Cerebellar nuclear complex (tissue), 1 donor: ENCODE results near the gene DHX9.

Experiments used
- DNase-seq, 2 experiments: peaks; one replicate each; lab custom pipeline; 2025; lab: John Stamatoyannopoulos, UW

The DHX9 gene

GRCh38 chr1:182839209-182840066 lies at the start of gene DHX9:
Gene DHX9, plus strand, starts transcription at chr1:182839347. Its CDS starts 3,220 bp downstream, at chr1:182842567.
- DNase-seq: peak; percentile 10 to 86

DNA sequence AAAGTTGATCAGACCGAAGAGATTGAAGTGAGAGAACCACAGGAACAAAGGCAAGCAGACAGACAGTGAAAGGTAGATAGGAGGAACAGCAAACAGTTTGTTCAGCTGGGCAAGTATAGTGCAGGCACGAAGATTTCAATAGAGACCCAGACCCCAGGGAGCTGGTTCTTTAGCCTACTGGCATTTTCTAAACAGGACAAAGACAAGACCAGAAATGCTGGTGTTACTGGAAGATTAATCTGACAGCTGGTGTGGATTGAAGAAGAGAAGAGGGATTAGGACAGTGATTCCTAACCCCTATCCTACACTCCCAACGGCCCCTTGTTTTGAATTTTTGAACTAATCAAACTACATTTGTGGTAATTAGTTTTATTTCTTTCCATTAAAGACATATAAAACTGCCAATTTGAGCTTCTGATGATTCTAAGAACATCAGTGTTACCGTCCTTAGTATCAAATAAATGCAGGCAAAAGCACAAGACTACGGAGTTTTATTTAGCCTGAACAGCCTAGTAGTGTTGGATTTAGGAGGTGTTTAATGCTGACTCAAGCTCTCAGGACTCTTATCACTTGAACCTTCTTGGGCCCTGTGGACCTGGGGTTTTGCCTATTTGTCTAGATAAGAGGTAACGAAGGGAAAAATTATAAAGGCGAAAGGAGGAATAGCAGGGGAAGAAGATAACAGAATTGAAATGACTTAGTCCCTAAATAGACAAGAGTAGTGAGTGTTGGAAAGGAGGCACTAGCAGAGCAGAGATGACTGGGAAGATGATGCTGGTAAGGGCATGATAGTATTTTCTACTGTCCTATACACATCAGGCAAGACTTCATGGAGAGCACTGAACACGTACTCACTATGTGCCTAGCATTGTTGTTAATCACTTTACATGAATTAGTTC lies 47.6 kb upstream of the DHX9 start:
- DNase-seq: no peak

DNA sequence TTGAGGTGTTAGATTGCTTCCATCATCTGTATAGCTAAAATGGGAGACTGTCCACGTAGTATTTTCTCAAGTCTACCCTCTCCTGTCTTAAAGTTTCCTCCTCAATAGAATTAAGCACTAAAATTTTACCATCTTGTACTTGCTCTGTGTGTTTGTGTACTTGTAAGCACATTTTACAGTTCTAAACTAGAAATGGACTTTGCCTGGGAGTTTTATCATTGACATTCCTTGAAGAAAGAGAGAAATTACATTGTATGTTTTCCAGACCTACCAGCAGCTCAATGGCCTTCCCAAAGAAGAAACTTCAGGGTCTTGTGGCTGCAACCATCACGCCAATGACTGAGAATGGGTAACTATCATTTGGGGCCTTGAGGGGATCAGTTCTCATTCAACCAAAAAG lies 45.1 kb upstream of the DHX9 start:
- no peak for DNase-seq

DNA sequence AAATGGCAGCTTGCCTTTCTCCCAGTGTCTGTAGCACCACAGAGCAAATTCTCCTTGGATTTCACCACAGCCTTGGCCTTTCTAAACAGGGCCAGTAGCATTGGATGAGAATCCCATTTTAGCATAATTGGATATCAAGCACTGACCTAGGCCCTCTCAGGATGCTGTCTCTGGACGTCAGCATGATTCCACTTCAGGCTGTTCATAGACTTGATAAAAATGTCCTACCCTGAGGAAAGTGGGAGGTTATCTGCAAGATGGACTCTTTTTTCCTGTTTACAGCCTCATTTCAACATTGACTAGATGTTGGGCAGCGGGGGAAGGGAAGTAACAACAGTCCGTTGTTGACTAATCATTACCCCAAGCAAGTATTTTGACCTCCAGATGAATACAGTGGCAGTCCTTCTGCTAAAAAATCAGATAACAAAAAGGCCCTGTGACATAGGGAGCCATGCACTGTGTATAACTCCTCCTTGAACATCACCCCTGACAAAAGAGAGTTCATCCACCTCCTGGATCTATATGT lies 44.4 kb upstream of the DHX9 start:
- DNase-seq: no peak

- DNase-seq: no peak
Measured at GRCh38 chr1:182795563-182796228, 43.5 kb upstream of the DHX9 start.

GRCh38 chr1:182802006-182802803 lies 36.9 kb upstream of the DHX9 start:
- no peak for DNase-seq

DNA sequence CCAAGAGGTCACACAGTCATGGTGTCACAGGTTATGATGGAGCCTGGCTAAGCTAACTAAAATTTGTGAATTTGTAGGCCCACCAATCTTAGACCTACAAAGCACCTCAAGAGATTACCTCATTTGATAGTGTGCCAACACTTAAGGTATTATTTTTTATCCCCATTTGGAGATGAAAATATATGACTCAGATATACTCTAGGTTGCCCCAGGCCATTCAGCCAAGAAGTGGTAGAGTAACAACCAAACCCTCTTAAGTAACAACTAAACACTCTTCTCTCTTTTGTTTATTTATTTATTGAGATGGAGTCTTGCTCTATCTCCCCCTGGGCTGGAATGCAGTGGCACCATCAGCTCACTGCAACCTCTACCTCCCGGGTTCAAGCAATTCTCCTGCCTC lies 35.3 kb upstream of the DHX9 start:
- no peak for DNase-seq

- DNase-seq: no peak
Measured at GRCh38 chr1:182806015-182806678, 33.0 kb upstream of the DHX9 start.

GRCh38 chr1:182807907-182808306 lies 31.2 kb upstream of the DHX9 start:
- no peak for DNase-seq

DNA sequence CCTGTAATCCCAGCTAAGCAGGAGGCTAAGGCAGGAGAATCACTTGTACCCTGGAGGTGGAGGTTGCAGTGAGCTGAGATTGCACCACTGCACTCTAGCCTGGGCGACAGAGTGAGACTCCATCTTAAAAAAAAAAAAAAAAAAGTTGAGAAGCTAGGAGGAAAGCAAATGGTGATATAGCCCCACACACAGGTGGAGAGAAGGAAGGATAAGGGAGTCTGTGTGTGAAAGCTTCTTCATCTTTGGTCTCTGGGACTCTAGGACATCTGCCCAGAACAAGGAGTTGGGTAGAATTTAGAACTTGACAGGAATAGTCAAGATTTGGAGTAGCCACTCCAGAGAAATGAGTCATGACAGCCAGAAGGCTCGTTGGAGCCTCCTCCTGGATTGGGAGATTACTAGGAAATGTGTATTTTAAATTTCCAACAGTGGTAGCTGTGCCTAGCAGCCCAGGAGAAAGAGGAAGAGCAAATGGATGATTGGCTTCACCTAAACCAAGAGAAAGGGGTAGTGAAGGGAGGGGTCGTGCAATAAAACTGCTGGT lies 29.7 kb upstream of the DHX9 start:
- DNase-seq: no peak

- DNase-seq: no peak
Measured at GRCh38 chr1:182811975-182812722, 27.0 kb upstream of the DHX9 start.

DNA sequence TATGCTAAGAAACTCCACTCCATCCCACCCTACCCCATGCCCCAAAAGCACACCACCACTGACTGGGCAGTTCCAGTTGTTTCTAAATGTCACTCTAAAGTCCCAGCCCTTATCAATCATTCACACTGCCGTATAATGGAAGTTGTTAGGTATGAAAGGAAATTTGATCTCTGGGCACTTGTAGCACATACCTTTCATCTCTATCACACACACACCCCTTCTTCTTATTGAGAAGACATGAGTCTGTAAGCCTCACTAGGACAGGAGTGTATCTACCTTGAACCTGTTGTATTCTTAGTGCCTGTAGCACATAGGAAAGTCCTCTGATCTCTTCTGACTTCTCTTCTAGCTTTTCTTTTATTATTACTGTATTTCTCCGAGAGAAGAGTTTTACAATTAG lies 22.3 kb upstream of the DHX9 start:
- no peak for DNase-seq

DNA sequence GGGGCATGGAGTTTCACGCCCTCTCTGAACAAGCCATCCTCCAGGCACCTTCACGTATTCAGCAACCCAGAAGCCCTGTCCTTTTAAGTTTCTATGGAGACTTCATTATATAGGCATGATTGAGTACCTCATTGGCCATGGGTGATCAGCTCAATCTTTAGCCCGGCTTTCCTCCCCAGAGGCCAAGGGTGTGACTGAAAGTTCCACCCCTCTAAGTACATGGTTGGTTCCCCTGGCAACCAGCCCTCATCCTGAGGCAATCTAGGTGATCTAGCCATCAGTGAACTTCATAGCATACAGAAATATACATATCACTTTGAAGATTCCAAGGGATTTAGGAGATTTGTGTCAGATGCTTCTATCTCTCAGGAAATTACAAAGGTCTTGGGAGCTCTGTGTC lies 21.3 kb upstream of the DHX9 start:
- DNase-seq: no peak

GRCh38 chr1:182823220-182823619 lies 15.9 kb upstream of the DHX9 start:
- no peak for DNase-seq

DNA sequence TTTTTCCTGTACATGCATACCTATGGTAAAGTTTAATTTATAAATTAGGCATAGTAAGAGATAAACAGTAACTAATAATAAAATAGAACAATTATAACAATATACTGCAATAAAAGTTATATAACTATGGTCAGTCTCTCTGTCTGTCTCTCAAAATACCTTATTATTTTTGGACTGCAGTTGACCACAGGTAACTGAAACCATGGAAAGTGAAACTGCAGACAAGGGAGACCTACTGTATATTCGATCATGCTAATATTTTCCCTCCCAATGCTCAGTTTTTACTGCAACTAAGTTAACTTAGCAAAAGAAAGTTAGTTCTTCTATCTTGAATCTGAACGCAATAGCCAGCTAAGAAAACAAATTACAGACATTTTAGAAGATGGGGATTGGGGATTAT lies 12.3 kb upstream of the DHX9 start:
- DNase-seq: no peak

GRCh38 chr1:182829285-182829932 lies 9.7 kb upstream of the DHX9 start:
- DNase-seq: no peak

DNA sequence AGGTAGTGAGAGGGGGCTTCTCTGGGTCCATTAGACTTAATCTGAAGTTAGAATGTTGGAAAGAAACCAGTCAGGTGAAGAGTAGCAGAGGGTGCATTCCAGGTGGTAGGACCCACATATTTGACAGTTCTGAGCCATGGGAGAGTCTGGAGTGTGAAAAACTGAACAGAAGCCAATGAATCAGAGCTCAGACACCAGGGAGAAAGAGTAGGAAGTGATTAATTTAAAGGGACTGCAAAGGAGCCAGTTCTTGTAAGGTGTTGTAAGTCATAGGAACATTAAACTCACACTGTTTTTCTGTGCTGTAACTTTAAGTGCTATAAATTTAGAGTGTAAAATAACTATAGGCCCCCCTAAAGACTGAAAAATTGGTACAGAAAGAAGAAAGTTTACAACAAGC lies 5.9 kb upstream of the DHX9 start:
- DNase-seq: no peak

- no peak for DNase-seq
Measured at GRCh38 chr1:182834326-182834725, 4.8 kb upstream of the DHX9 start.

DNA sequence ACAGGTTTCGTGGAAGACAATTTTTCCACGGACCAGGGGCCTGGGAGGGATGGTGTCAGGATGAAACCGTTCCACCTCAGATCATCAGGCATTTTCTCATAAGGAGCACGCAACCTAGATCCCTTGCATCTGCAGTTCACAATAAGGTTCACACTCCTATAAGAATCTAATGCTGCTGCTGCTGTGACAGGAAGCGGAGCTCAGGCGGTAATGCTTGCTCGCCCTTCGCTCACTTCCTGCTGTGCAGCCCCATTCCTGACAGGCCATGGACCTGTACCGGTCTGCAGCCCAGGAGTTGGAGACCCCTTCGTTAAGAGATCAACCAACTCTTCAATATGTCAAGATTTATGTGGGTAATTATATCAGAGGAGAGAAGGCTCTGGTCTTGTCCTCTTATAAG lies 3.3 kb upstream of the DHX9 start:
- no peak for DNase-seq
